GM23338 (cell line): ENCODE data around the gene KLRG1.

Source experiments
- CTCF ChIP-seq, 2 experiments: fragments of 200-600 bp in 1 of 2; sonication (generic) in 1 of 2; conservative IDR thresholded peaks; 2 replicates each; pipeline versions ENCODE4 v1.5.1 to v1.6.1; 2016 to 2017; ENCODE audit warnings: antibody characterized with exemption in 2 of 2, low read depth in 2 of 2, mild to moderate bottlenecking in 2 of 2, moderate library complexity in 1 of 2
- EZH2 ChIP-seq: fragments of 200-600 bp; sonication (generic); IDR thresholded peaks from one replicate; pipeline ENCODE4 v1.8.0; 2017; ENCODE audit warnings: antibody characterized with exemption, mild to moderate bottlenecking, low read depth; ENCODE audit not compliant: unreplicated experiment
- EZH2phosphoT487 ChIP-seq: fragments of 200-600 bp; sonication (generic); IDR thresholded peaks from one replicate; pipeline ENCODE4 v1.8.1; 2018; ENCODE audit warnings: antibody characterized with exemption; ENCODE audit not compliant: unreplicated experiment
- NANOG ChIP-seq: IDR thresholded peaks from 2 replicates; pipeline ENCODE4 v1.6.1; 2016; ENCODE audit warnings: antibody characterized with exemption, borderline replicate concordance
- POLR2AphosphoS5 ChIP-seq: IDR thresholded peaks from 2 replicates; pipeline ENCODE4 v1.6.1; 2016; ENCODE audit warnings: antibody characterized with exemption, low read depth
- REST ChIP-seq: IDR thresholded peaks from one replicate; pipeline ENCODE4 v1.6.1; 2018; ENCODE audit warnings: antibody characterized with exemption; ENCODE audit not compliant: unreplicated experiment

DNA sequence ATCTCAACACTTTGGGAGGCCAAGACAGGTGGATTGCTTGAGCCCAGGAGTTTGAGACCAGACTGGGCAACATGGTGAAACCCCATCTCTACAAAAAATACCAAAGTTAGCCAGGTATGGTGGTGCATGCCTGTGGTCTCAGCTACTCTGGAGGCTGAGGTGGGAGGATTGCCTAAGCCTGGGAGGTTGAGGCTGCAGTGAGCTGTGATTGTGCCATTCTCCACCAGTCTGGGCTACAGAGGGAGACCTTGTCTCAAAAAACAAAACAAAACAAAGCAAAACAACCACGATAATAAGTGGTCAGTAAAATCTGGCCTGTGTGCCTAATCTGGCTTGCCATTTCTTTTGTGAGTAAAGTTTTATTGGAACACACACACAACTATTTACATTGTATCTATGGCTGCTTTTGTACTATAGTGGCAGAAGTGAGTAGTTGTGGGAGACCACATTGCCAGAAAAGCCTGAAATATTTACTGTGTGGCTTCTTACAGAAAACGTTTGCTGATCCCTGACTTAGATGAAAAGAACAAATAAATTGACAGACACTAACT lies 19.4 kb upstream of the KLRG1 start:
- TF ChIP-seq CTCF (conservative IDR thresholded peaks at IDR 0.05; ENCODE audit: low read depth in 2 of 2) (no peak), NANOG (no peak), REST (no peak), POLR2AphosphoS5 (no peak), EZH2 (no peak), EZH2phosphoT487 (no peak)
